Esophagus (tissue), 2 donors: ENCODE results near the gene ZNRF2. TPM values are rescaled to one million over a fixed set of nuclear protein-coding genes. Genes with fewer than 3 reads are reported as not detected.

Source experiments
- H3K27ac ChIP-seq, 2 donors: one replicate each; pipeline ENCODE4 v1.5.1; 2013; ENCODE audit warnings: low read depth in 2 of 2, mild to moderate bottlenecking in 2 of 2, inconsistent platforms in 1 of 2, low read length in 1 of 2, moderate library complexity in 1 of 2
- H3K27me3 ChIP-seq, 2 donors: one replicate each; pipeline ENCODE4 v1.6.1; 2013; ENCODE audit warnings: low read length in 2 of 2, control low read depth in 1 of 2, mild to moderate bottlenecking in 1 of 2; ENCODE audit not compliant: insufficient read depth in 2 of 2, control insufficient read depth in 1 of 2
- H3K36me3 ChIP-seq, 2 donors: one replicate each; pipeline ENCODE4 v1.6.1; 2013; ENCODE audit warnings: low read length in 1 of 2; ENCODE audit not compliant: control insufficient read depth in 2 of 2, insufficient read depth in 2 of 2
- H3K4me1 ChIP-seq, 2 donors: one replicate each; pipeline ENCODE4 v1.6.1; 2013; ENCODE audit warnings: low read length in 1 of 2; ENCODE audit not compliant: control insufficient read depth in 2 of 2, insufficient read depth in 2 of 2
- H3K4me3 ChIP-seq, 2 donors: one replicate each; pipeline ENCODE4 v1.5.1; 2013; ENCODE audit warnings: low read length in 2 of 2, mild to moderate bottlenecking in 2 of 2, low read depth in 1 of 2, moderate library complexity in 1 of 2
- H3K9me3 ChIP-seq, 2 donors: one replicate each; pipeline ENCODE4 v1.6.1; 2013; ENCODE audit warnings: mild to moderate bottlenecking in 2 of 2, low read depth in 1 of 2, low read length in 1 of 2, moderate library complexity in 1 of 2; ENCODE audit not compliant: control insufficient read depth in 2 of 2, insufficient read depth in 1 of 2
- WGBS, 2 donors: extraction: QIAGEN DNeasy Blood & Tissue Kit; methylation state at CpG; one replicate each; pipeline ENCODE4 v1.1.7; 2013; 5-methylcytosine and 5-hydroxymethylcytosine counted together
- polyA plus RNA-seq, 2 donors: library from polyadenylated mRNA; stranded (reverse); fragments of 200-250 nt; gene quantifications; one replicate each; pipeline ENCODE4 v1.2.3, GENCODE V29; 2013
- donor health status: healthy with polysubstance abuse.
- donor health status: Bipolar disorder and iron deficiency.

Gene ZNRF2
- polyA plus RNA-seq, 2 donors: 7.9 to 9.0 TPM

- H3K9me3 ChIP-seq: no peaks in the 10 kb centered on the region
- peaks cover 0 to 2% of the 10 kb centered on the region in 2 donors for H3K4me1 ChIP-seq
- H3K27ac ChIP-seq: peak overlapping the region in 1 of 2 donors; percentile 15
- no peak overlapping the region for H3K4me3 ChIP-seq
- WGBS, 2 donors: 92% methylated on average over 3 of the region's 3 CpGs
- no peaks in the 10 kb centered on the region for H3K27me3 ChIP-seq
- no peaks in the 10 kb centered on the region for H3K36me3 ChIP-seq
Observed at GRCh38 chr7:30312178-30312577, 27.8 kb downstream of the ZNRF2 start.

DNA sequence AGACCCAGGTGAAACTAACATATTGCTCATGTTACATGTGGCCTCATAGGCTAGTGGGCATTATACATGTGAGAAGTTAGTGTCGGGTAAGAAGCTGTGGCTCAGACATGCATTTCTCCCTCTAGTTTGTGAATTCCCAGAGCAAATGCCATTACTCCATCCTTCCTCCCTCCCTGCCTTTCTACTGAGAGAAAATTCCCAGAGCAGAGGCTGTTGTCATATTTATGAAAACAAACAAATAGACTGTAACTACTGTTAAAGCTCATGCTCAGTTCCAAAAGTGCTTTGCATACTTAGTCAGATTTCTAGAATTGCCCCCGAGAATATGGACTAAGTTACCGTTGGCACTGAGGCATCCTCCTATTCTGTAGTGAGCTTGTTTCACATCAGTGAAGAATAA, 29.0 kb downstream of the ZNRF2 start:
- Histone ChIP-seq H3K27ac (no peak overlapping the region), H3K27me3 (no peaks in the 10 kb centered on the region), H3K9me3 (no peaks in the 10 kb centered on the region), H3K4me3 (no peak overlapping the region), H3K4me1 (peaks cover 0 to 2% of the 10 kb centered on the region in 2 donors), H3K36me3 (no peaks in the 10 kb centered on the region)
- 91 to 92% methylated on average over 3 of the region's 3 CpGs for WGBS, 2 donors

GRCh38 chr7:30313793-30314192, 29.4 kb downstream of the ZNRF2 start:
- Histone ChIP-seq H3K9me3 (no peaks in the 10 kb centered on the region), H3K4me1 (peaks cover 0 to 2% of the 10 kb centered on the region in 2 donors), H3K27ac (no peak overlapping the region), H3K27me3 (no peaks in the 10 kb centered on the region), H3K36me3 (no peaks in the 10 kb centered on the region), H3K4me3 (no peak overlapping the region)
- 74 to 90% methylated on average over 5 of the region's 5 CpGs for WGBS, 2 donors

DNA sequence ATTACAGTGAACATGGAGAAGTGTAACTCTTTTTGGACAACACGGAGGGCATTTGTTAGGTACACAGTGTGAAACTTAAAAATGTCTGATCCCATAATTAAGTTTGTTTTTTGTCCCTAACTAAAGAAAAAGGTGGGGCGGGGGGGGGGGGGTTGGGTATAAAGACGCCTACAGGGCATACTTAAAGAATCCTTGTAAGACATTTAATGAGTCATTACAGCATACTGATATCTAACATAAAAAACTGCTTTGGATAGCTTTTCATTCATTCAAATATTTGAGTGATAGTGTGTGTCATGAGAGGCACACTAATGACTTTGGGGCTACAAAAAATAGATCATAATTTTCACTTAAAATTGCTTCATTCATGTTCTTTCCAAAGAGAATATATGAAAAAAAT, 31.2 kb downstream of the ZNRF2 start:
- WGBS, 2 donors: 60 to 64% methylated on average over 3 of the region's 3 CpGs
- H3K27me3 ChIP-seq: no peaks in the 10 kb centered on the region
- no peaks in the 10 kb centered on the region for H3K4me1 ChIP-seq
- H3K9me3 ChIP-seq: no peaks in the 10 kb centered on the region
- no peak overlapping the region for H3K4me3 ChIP-seq
- H3K36me3 ChIP-seq: no peaks in the 10 kb centered on the region
- H3K27ac ChIP-seq: no peak overlapping the region

DNA sequence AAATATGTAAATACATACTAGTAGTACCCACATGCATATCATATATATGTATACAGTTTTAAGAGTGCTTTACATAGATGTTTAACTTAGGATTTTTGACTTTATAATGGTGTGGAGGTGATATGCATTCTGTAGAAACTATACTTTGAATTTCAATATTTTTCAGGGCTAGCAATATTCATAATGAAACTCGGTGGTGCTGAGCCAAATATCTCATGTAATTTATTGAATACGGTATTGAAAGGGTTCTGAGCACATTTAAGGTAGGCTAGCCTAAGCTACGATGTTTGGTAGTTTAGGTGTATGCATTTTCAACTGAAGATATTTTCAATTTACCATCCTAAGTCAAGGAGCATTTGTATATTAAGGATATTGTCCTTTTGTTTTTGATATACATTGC, 36.0 kb downstream of the ZNRF2 start:
- Histone ChIP-seq H3K36me3 (no peaks in the 10 kb centered on the region), H3K27ac (no peak overlapping the region), H3K9me3 (no peaks in the 10 kb centered on the region), H3K27me3 (no peaks in the 10 kb centered on the region), H3K4me1 (no peaks in the 10 kb centered on the region), H3K4me3 (no peak overlapping the region)
- 71 to 76% methylated on average over 3 of the region's 3 CpGs for WGBS, 2 donors

- Histone ChIP-seq H3K36me3 (no peaks in the 10 kb centered on the region), H3K27ac (peak overlapping the region in 1 of 2 donors; percentile 63), H3K9me3 (no peaks in the 10 kb centered on the region), H3K27me3 (no peaks in the 10 kb centered on the region), H3K4me3 (peak overlapping the region in 1 of 2 donors; percentile 26), H3K4me1 (no peaks in the 10 kb centered on the region)
- WGBS, 2 donors: 16 to 33% methylated on average over 8 of the region's 8 CpGs
Observed at GRCh38 chr7:30321089-30321881, 36.9 kb downstream of the ZNRF2 start.

GRCh38 chr7:30321882-30322192, 37.4 kb downstream of the ZNRF2 start:
- H3K9me3 ChIP-seq: no peaks in the 10 kb centered on the region
- no peaks in the 10 kb centered on the region for H3K4me1 ChIP-seq
- WGBS, 2 donors: 11 to 36% methylated on average over 2 of the region's 2 CpGs
- no peaks in the 10 kb centered on the region for H3K27me3 ChIP-seq
- H3K36me3 ChIP-seq: no peaks in the 10 kb centered on the region
- H3K27ac ChIP-seq: peak overlapping the region in 1 of 2 donors; percentile 63
- H3K4me3 ChIP-seq: peak overlapping the region in 1 of 2 donors; percentile 26

DNA sequence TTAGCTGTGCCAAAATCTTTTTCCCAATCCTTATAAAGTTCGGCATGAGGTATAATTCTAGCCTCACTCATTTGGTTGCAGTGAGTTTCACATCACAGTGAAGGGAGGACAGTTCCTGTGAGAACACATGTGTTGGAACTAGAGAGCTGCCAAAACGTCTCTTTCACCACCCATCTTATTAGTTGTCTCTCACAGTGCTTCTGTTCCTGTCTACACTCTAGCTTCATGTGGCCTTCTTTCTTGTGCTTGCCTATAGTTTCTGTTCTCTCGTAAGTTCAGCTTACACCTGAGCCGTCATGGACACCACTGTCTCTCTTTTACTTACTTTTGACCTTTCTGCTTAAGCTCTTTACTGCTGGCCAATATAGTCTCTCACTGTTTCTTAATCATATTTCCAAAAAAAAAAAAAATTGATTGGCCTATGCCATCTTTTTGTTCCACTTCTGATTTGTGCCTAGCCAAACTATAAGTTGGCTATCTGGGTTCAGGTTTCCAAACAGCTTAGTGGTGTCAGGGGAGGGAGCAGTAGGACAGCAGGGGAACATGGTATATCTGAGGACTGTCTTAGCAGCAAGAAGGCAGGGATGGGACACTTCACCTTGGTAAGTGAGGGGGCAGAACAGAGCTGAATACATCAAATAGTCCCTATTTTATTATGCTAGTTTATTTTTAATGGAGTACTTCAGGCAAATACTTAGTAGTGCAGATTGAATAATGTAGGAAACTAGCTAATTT, 38.0 kb downstream of the ZNRF2 start:
- 31 to 37% methylated on average over 4 of the region's 4 CpGs for WGBS, 2 donors
- no peaks in the 10 kb centered on the region for H3K36me3 ChIP-seq
- peak overlapping the region; percentile 57 to 71 for H3K27ac ChIP-seq
- H3K4me3 ChIP-seq: no peak overlapping the region
- H3K9me3 ChIP-seq: no peaks in the 10 kb centered on the region
- H3K27me3 ChIP-seq: no peaks in the 10 kb centered on the region
- H3K4me1 ChIP-seq: no peaks in the 10 kb centered on the region

DNA sequence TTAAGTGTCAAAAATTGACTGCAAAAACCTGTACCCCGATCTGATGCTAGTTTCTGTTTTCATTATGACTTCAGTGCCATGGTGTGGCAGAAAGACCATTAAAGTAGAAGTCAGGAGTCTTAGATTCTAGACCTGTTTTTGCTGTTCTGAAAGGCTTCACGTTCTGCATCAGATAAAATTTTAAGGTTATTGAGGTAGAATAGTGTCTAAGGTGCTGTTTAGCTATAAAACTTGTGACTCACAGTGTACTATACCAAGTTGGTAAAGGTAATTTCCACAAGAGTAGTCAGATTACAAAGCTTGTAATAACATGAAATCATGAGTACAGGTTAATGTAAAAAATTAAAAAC, 38.6 kb downstream of the ZNRF2 start:
- no peak overlapping the region for H3K27ac ChIP-seq
- H3K27me3 ChIP-seq: no peaks in the 10 kb centered on the region
- no peaks in the 10 kb centered on the region for H3K9me3 ChIP-seq
- 40 to 46% methylated on average over 2 of the region's 2 CpGs for WGBS, 2 donors
- no peaks in the 10 kb centered on the region for H3K36me3 ChIP-seq
- H3K4me3 ChIP-seq: no peak overlapping the region
- no peaks in the 10 kb centered on the region for H3K4me1 ChIP-seq

DNA sequence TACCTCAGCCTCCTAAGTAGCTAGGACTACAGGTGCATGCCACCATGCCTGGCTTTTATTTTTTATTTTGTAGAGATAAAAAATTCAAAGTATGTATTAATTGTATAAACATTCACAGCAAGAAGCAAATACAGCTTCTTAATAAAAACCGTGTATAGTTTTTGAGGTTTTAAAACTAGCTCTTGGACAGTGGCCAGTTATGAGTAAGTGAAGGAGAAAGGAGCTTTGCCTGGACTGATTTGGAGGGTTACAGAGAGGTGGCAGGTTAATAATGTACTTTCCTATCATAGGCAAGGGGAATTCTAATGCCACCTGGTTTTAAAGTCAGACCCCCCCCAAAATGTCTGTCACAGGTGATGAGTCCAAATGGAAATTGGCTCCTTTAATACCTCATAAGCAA, 43.4 kb downstream of the ZNRF2 start:
- 19 to 21% methylated on average over 1 of the region's 1 CpG for WGBS, 2 donors
- Histone ChIP-seq H3K4me3 (no peak overlapping the region), H3K36me3 (no peaks in the 10 kb centered on the region), H3K4me1 (no peaks in the 10 kb centered on the region), H3K9me3 (no peaks in the 10 kb centered on the region), H3K27me3 (no peaks in the 10 kb centered on the region), H3K27ac (no peak overlapping the region)
